LoVo (cell line): Measurements from ENCODE around the gene PCDH7.

Experiments
- DNase-seq: peaks from one replicate; pipeline ENCODE4 v3.0.0-alpha.2; 2016; ENCODE audit warnings: low spot score

PCDH7 gene

DNA sequence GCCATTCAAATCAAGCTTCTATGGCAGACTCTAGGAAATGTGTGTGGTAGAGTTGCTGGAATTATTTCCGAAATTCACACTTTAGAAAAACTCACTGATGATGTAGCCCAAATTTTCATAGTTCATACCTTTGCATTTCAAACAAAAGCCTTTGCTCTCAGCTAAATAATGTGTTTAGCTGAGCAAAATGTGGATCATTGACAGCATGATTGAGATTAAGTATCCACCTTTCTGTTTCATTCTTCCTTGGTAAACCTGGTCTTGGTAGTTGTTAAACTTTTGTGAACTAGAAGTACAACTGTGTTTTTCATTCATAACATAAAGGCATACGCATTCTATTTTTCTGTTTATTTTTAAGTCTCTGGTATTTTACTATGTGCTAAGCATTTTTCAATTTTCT, 7.2 kb downstream of the PCDH7 start:
- DNase-seq = no peak

DNA sequence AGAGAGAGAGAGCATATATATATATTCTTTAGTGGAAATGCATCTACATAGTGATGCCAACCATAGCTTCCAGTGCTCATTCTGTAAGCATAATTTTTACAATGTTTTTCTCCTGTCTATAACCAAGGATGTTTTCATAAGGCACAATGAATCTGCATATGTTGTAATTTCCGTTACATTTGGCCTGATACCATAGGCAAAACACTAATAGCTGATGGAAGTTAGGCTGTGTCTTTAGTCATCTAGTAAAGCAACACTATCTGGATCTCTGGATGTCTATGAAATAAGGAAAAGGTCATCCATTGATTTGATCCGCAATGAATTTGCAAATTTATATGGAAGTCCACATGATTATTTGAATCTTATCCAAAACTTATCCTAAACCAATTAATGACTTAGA, 8.1 kb downstream of the PCDH7 start:
- no peak for DNase-seq

DNA sequence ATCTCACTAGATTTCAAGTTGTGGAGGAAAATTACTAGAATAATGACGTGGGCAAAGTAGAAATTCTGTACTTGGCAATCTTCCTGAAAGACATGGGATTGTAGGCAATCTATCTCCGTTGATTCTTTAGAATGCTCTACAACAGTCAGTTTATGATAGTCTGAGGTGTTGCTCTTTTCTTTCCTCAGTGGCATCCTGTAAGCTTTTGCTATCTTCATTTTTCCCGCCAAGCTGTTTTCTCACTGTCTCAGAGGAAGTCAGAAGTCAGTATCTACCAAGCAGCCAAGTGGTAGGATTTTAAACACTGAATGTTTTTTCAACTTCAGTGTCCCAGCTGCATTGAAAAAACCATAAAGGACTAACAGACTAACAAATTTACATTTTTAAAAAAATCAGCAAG, 23.7 kb downstream of the PCDH7 start:
- DNase-seq = no peak

DNA sequence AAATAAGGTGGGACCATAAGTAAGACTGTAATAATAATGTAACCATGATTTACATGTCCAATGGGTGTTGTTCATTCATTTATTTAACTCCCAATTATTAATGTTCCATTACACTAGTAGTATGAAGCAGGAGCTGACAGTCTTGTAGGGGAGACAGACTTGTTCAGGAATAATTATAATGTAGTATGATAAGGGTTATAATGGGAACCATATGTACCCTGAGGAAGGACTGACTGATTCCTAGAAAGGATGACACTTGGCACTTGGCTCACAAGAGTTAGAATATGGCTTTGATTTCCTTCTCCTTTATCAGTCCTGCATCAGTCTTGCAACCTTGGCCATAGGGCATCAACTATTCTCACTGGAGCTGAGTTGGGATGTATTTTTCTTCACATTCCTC, 24.2 kb downstream of the PCDH7 start:
- no peak for DNase-seq

DNA sequence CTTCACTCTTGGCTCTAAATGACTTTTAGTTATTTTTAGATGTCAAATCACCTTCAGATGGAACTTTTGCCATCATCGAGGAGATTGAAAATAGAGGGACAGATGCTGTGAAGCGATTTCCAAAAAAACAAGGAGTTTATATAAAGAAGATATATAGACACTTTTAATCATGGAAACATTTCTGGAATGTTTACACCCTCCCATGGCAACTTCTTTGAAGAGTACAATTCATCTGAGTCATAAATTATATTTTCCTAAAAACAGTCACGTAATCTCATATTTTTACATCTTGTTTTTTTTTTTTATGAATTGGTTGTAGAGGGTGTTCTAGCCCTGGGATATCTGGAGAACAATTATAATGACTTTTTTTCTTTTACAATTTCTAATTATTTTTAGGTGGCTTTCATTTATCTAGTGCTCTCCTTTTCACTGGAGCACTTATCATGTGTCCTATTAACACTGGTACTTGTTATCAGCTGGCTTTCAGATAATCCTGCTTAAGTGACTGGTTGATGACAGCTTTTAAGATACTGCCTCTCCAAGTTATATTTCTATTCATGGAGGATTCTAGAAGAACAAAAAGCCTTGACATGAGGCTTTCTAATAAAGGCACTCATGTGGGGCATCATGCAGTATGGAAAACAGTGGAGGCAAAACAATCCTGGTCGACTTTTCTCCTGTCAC, 24.9 kb downstream of the PCDH7 start:
- no peak for DNase-seq

DNA sequence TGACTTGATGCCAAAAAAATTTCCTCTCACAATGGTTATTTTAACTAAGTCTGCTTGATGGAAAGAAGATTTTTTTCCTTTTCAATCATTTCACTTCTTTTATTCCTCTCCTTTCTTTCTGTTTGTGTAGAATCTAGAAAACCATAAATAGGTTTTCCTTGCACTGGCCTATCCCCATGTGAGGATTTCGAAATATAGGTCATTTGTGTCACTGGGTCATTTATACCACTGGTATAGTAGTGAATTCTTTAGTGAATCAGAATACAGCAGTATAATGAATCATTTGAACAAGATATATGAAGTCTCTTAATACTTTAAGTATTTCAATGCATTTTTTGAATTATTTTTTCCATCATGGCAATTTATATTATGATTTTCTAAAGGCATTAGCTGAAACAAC, 26.6 kb downstream of the PCDH7 start:
- no peak for DNase-seq

DNA sequence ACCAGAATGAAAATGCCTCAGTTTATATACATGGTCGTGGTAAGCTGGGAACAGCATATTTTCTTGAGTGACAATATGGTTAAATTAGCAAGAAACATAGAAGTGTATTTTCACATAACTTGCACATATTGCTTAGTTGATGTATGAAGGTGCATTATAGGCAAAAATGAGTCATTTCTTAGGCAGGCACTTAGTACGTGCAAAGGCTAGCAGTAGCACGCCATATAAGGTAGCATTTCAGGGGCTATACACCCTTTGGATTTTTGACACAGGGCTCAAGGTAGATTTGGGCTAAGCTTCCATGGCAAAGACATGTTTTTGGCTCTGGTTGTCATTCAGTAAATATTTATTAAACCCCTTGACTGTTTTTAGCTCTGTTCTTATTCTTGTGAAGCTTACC, 33.1 kb downstream of the PCDH7 start:
- DNase-seq = no peak

DNA sequence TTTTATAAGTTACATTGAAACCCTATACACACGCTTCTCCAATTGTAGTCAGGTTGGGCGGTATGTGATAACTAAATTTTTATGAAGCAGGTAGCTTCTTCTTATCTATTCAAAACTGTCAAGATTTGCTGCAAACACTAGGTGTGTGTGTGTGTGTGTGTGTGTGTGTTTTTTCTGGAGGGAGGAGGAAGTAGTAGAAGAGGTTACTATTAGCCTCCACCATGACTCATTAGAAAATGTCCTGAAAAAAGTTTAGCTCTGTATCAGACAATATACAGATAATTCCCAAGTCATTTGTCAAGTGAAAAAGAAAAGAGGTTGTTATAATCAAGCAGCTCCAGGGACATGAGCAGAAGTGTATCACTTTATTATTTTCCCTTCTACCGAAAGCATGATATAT, 33.9 kb downstream of the PCDH7 start:
- no peak for DNase-seq

DNA sequence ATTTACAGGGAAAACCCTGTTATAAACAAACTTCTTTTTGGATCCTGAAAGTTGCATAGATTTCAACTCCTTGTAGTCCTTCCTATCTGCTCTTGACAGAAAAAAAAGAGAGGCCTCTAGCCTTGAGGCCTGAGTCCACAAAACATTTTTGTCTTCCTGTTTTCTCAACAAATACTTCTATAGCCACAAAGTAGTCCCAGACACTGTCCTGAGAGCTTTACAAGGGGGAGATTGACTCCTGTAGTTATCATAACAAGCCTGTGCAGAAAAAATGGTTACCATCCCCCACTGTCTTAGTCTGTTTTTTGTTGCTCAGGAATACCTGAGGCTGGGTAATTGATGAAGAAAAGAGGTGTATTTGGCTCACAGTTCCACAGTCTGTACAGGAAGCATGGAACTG, 35.2 kb downstream of the PCDH7 start:
- no peak for DNase-seq

DNA sequence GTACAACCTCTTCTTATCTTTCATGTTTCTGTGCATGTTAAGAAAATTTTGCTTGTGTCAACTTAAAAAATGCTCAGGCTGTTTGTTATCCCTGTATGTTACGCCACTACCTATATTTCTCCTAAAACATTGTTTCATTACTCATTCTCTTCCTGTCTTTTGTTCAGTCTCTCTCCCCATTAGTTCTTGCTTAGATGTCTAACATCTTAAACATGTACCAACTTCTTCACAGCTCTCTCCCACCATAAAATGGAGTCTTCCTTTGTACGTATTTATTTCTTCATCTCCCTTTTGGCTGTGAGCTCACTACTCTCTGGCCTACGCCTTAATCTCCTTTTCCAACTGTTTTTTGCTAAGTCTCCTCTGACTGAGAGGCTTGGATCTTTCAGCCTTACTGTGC, 36.4 kb downstream of the PCDH7 start:
- DNase-seq = no peak

DNA sequence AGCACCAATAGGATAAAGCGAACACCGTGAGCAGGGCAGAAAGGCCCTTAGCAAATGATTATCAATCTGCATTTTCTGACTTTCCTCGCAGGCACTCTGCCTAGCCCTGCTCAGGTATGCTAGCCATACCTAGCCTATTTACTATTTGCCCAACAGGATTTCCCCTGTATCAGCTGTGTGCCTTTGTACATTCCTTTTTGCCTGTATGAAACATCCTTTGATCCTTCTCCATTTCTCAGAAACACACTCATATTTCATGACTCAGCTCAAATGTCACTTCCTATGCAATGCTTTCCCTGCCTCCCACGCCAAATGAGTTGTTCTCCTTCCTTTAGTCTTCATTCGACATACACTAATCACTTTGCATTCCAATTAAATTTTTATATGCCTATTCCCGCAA, 37.2 kb downstream of the PCDH7 start:
- no peak for DNase-seq

DNA sequence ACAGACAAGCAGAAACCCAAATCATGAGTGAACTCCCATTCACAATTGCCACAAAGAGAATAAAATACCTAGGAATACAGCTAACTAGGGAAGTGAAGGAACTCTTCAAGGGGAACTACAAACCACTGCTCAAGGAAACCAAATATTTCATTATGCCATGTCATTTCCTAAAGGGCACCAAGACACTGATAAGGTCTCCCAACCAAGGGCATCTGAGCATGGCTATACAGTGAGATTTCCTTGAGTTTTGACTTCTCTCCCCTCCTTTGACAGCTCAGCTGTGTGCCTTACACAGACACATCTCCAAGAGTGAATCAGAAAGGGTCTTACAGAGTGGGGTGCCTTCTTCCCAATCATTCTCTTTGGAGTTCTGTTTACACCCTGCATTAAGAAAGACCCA, 40.4 kb downstream of the PCDH7 start:
- no peak for DNase-seq

DNA sequence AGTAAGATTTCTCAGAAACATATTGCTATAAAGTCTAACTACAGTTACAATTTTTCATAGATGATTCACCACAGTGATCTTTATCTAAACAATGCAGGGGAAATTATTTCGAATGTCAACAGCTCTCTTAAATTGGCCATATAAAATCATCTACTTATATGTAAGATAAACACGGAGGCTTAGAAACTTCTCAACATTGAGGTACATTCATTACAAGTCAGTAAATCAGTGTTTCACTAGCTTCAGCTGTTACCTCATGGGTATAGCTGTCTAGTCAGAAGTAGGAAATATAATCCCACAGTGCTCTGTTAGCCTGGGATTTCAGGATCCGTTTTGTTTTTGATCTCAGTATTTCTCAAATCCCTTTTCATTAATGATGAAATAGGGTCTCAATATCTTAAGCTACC, 43.2 kb downstream of the PCDH7 start:
- DNase-seq = no peak

DNA sequence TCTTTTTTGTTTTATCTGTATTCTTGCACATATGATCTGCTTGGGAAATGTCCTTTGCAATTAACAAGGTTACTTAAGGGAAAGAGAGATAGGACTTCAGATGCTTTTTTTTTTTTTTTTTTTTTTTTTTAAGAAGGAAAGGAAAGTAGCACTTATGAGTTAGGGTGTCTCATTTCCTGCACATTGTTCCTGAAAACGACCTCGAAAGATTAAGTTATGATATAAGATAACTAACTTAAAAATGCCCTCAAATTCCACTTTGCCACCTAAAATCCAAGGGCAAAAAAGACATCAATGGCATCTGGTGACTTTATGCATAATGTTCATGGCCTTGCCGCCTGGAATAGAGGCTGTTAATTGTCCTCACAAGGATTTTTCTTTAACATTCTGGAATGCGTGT, 44.9 kb downstream of the PCDH7 start:
- no peak for DNase-seq

DNA sequence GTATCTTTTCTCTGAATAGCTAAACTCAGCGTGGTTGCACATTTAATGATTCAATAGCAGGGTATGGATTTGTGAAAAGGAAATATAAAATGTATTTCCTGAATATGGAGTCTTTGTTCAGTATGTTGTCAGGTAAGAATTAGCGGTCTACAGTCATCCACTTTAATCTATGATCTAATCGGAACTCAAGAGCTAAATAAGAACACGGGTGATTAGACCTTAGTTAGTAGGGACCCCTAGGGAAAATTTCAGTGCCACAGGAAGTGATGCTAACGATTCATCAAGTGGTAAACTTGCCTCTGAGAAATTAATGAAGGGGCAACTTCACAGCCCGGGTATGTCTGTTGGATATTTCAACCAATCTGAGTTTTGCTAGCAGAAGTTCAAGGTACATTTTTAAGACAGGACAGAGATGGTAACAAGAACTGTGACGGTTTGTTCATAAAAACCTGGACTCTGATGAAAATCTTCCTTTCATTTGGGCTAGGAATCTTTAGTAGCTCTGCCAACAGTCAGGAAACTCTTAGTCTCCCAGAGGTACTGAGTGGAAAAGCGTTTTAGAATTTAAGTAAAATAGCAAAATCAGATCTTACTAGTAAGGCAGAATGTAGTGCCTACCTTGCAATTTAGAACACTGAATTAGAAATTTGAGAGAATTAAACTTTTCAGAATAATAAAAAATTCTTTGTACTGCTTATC, 47.1 kb downstream of the PCDH7 start:
- no peak for DNase-seq

DNA sequence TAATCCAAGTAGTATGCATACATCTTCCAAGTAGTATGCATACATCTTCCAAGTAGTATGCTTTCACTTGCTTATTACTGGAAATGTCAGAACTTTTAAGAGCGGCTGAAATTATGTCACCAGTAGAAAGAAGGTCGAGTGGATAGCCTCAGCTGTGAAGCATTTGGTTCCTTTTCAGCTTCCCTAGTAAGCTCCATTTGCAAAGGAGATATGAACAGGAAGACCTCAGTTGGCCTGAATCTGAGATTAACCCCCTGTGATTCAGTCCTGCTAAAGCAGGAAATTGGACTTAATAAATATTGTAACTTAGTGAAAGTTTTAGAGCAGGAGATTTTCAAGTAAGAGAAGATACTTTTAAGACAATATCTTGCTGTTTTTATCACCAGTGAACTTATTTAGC, 48.1 kb downstream of the PCDH7 start:
- no peak for DNase-seq

DNA sequence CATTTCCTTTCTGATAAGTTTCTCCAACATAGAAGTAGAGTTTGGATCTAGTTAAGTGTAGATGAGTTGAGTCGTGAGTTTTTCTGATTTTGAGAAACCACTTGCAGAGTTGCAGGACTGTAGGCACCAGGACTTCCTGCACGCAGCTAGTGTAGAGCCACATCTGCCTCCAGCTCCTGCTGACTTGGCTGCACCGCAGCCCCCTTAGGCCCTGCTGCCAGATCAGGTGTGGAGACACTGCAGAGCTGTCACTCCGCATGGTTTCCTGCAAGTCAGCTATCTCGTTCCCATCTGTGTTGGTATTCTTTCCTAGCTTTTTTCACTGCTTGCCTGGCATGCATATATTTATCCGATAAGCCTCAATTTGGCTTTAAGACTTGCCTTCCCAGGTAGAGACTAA, 48.9 kb downstream of the PCDH7 start:
- DNase-seq = no peak

DNA sequence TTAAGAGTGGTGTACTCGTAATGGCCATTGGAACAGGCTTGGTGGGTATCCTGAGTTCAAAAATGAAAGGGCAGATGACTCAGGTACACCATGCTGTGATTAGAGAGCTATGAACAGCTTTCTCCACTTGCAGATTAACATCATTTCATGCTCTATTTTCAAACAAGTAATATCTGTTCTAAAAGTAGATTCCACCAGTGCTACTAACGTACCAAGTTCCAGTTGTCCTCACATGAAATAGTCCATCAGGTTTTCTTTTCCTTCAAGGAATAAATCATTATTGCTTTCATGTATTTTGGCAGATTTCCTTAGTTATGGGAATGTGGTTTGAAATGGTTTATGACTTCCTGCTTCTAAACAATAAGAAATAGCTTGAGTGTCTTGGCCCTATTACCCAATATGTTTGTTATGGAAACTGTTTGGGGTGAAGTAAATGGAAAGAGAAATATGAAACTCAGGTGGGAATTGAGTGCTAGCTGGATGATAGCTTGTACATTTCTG, 49.9 kb downstream of the PCDH7 start:
- peak; percentile 18 for DNase-seq

DNA sequence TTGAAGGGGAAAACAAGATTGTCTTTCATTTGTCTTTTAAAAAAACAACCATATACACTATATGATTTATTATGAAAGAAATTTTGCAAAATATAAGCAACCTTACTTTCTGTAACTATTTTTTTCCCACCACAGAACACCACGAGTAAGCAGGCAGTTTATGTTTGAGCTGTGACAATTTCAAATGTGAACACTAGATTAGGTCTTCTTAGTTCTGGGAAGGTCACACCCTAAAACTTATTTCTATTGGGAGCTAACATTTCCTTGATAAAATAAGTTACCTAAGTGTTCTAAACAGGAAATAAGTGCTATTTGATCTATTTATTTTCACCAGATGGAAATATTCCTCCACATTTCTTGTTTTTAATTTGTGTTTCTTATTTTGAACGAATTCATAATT, 50.6 kb downstream of the PCDH7 start:
- no peak for DNase-seq

DNA sequence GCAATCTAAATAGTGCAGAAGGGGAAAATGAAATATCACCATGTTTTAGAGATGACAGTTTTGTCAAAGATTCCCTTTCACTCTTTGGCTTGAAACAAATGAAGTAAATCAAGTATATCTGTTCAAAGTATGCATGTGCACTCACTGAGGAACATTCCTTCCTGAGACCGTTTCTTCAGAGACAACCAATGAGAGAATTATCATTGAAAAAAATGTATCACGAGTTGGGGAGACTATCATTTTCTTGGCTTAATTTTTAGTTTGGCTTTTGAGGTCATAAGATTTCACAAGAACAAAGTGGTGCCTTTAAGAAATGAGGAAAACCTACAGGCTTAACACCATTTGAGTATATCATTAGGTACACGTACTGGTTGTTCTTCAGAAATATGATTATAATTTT, 56.3 kb downstream of the PCDH7 start:
- DNase-seq = no peak

DNA sequence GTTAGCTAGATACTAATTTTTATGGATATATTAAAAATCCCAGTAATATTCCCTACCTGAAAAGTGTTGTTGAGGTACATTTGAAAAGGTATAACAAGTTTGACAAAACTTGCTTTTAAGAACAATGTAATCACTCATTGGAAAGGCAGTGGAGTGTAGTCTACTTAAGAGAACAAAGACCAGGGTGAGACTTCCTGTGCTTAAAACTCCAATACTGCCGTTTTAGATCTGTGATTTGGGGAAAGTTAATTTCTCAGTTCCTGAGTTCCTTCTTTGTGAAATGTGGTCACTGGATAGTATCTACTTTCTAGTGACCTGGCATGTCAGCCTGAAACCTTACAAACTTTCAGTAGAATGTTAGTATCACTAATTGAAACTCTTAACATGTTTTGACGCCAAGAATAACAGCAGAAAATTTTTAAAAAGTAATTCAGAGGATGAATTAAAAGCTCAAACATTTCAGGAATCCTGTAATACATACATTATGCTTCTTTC, 56.8 kb downstream of the PCDH7 start:
- DNase-seq = no peak
